Trophoblast cell (in vitro differentiated cells and primary cell): Measurements from ENCODE around the gene GON4L.
"Not testable (repeated sequence)": the region's sequence is repeated elsewhere in the genome, so short reads cannot be mapped to it uniquely, and the experiment has no call there.

ENCODE experiments used
- DNase-seq, 2 donors: peaks; one replicate each; pipeline ENCODE4 v3.0.0-alpha.2; 2016
- H2AFZ ChIP-seq: 2 replicates; pipeline ENCODE4 v1.6.1; 2013; ENCODE audit warnings: low read length, moderate library complexity, mild to moderate bottlenecking; ENCODE audit not compliant: insufficient read depth, poor library complexity
- H2AK5ac ChIP-seq: 2 replicates; pipeline ENCODE4 v1.6.1; 2013; ENCODE audit warnings: mild to moderate bottlenecking, low read length
- H2BK120ac ChIP-seq: 2 replicates; pipeline ENCODE4 v1.6.1; 2013; ENCODE audit warnings: low read length, mild to moderate bottlenecking, moderate library complexity; ENCODE audit not compliant: insufficient read depth, poor library complexity
- H2BK12ac ChIP-seq: 2 replicates; pipeline ENCODE4 v1.6.1; 2013; ENCODE audit warnings: mild to moderate bottlenecking, low read length, moderate library complexity
- H2BK5ac ChIP-seq: 2 replicates; pipeline ENCODE4 v1.6.1; 2013; ENCODE audit warnings: low read length, low read depth, moderate library complexity, mild to moderate bottlenecking; ENCODE audit not compliant: poor library complexity
- H3K14ac ChIP-seq: 2 replicates; pipeline ENCODE4 v1.6.1; 2013; ENCODE audit warnings: mild to moderate bottlenecking, low read length
- H3K18ac ChIP-seq: 2 replicates; pipeline ENCODE4 v1.6.1; 2013; ENCODE audit warnings: mild to moderate bottlenecking, low read length
- H3K23ac ChIP-seq: 2 replicates; pipeline ENCODE4 v1.6.1; 2013; ENCODE audit warnings: low read length
- H3K27ac ChIP-seq: 2 replicates; pipeline ENCODE4 v1.5.1; 2013; ENCODE audit warnings: low read depth, mild to moderate bottlenecking, inconsistent platforms, low read length, moderate library complexity
- H3K27me3 ChIP-seq: 2 replicates; pipeline ENCODE4 v1.6.1; 2013; ENCODE audit warnings: inconsistent platforms, mild to moderate bottlenecking, low read length, moderate library complexity; ENCODE audit not compliant: insufficient read depth
- H3K36me3 ChIP-seq, 2 experiments: 1 replicate in 1 of 2; 2 replicates in 1 of 2; pipeline ENCODE4 v1.6.1; 2013; ENCODE audit warnings: low read length in 2 of 2, mild to moderate bottlenecking in 2 of 2, moderate library complexity in 1 of 2; ENCODE audit not compliant: insufficient read depth in 2 of 2, control insufficient read depth in 1 of 2
- H3K4ac ChIP-seq: 2 replicates; pipeline ENCODE4 v1.6.1; 2013; ENCODE audit warnings: low read depth, mild to moderate bottlenecking, low read length, moderate library complexity
- H3K4me1 ChIP-seq, 2 experiments: 1 replicate in 1 of 2; 2 replicates in 1 of 2; pipeline ENCODE4 v1.6.1; 2013; ENCODE audit warnings: low read length in 2 of 2, mild to moderate bottlenecking in 2 of 2, moderate library complexity in 1 of 2; ENCODE audit not compliant: insufficient read depth in 2 of 2, control insufficient read depth in 1 of 2
- H3K4me2 ChIP-seq: 2 replicates; pipeline ENCODE4 v1.6.1; 2013; ENCODE audit warnings: inconsistent platforms, mild to moderate bottlenecking, low read length, moderate library complexity
- H3K4me3 ChIP-seq: 2 replicates; pipeline ENCODE4 v1.5.1; 2013; ENCODE audit warnings: mild to moderate bottlenecking, low read depth, low read length, inconsistent platforms
- H3K79me1 ChIP-seq: one replicate; pipeline ENCODE4 v1.6.1; 2013; ENCODE audit warnings: low read length
- H3K79me2 ChIP-seq: 2 replicates; pipeline ENCODE4 v1.6.1; 2013; ENCODE audit warnings: low read length, mild to moderate bottlenecking; ENCODE audit not compliant: control insufficient read depth, insufficient read depth, poor library complexity
- H3K9ac ChIP-seq: 2 replicates; pipeline ENCODE4 v1.6.1; 2013; ENCODE audit warnings: mild to moderate bottlenecking, low read length
- H3K9me3 ChIP-seq: 2 replicates; pipeline ENCODE4 v1.6.1; 2013; ENCODE audit warnings: low read depth, mild to moderate bottlenecking, control low read depth, inconsistent platforms, low read length; ENCODE audit not compliant: insufficient read depth
- H4K12ac ChIP-seq: 2 replicates; pipeline ENCODE4 v1.6.1; 2013; ENCODE audit warnings: low read depth, mild to moderate bottlenecking, low read length, moderate library complexity
- H4K8ac ChIP-seq: 2 replicates; pipeline ENCODE4 v1.6.1; 2013; ENCODE audit warnings: low read depth, mild to moderate bottlenecking, low read length, moderate library complexity
- H4K91ac ChIP-seq: one replicate; pipeline ENCODE4 v1.6.1; 2013; ENCODE audit warnings: low read depth, mild to moderate bottlenecking, low read length, moderate library complexity
- WGBS: extraction: QIAGEN DNeasy Blood & Tissue Kit; methylation state at CpG from one replicate; pipeline ENCODE4 v1.1.7; 2013; ENCODE audit warnings: missing lambda C conversion rate; ENCODE audit not compliant: insufficient read length, insufficient coverage; ENCODE audit errors: extremely low coverage; 5-methylcytosine and 5-hydroxymethylcytosine counted together

Gene GON4L

GRCh38 chr1:155713075-155713474 lies 143.9 kb downstream of the GON4L start:
- no peaks in the 10 kb centered on the region for H3K4me1 ChIP-seq
- H4K12ac ChIP-seq, result no peak overlapping the region
- H3K14ac ChIP-seq, result no peak overlapping the region
- H3K27me3 ChIP-seq, result no peaks in the 10 kb centered on the region
- no peak overlapping the region for H3K18ac ChIP-seq
- no peak overlapping the region for H3K4me3 ChIP-seq
- H2AFZ ChIP-seq, result no peak overlapping the region
- H3K4ac ChIP-seq, result no peak overlapping the region
- H2AK5ac ChIP-seq, result no peak overlapping the region
- H3K4me2 ChIP-seq, result no peak overlapping the region
- no peak overlapping the region for H3K23ac ChIP-seq
- H3K79me1 ChIP-seq, result no peaks in the 10 kb centered on the region
- no peak overlapping the region for H2BK5ac ChIP-seq
- no peak overlapping the region for H4K91ac ChIP-seq
- no peak overlapping the region for H2BK120ac ChIP-seq
- no peak overlapping the region for H2BK12ac ChIP-seq
- H3K79me2 ChIP-seq, result no peaks in the 10 kb centered on the region
- H3K9ac ChIP-seq, result no peak overlapping the region
- no peak for DNase-seq
- WGBS, result no CpG with 5 or more reads among the region's 2 CpGs
- no peaks in the 10 kb centered on the region for H3K9me3 ChIP-seq
- peaks cover 7 to 14% of the 10 kb centered on the region in 2 experiments for H3K36me3 ChIP-seq
- no peak overlapping the region for H4K8ac ChIP-seq
- H3K27ac ChIP-seq, result no peak overlapping the region

- not testable (repeated sequence) for H3K23ac ChIP-seq, H3K9me3 ChIP-seq, H4K8ac ChIP-seq, H2BK12ac ChIP-seq, H2BK5ac ChIP-seq, H3K18ac ChIP-seq, H3K4me2 ChIP-seq, H3K4ac ChIP-seq, H3K27ac ChIP-seq, H2BK120ac ChIP-seq, H3K4me3 ChIP-seq, H3K4me1 ChIP-seq, H3K79me1 ChIP-seq, H4K12ac ChIP-seq, H3K79me2 ChIP-seq, H2AFZ ChIP-seq, H3K27me3 ChIP-seq, H3K14ac ChIP-seq, H4K91ac ChIP-seq, H3K9ac ChIP-seq, H2AK5ac ChIP-seq
- WGBS, result no CpG with 5 or more reads among the region's 3 CpGs
- peaks cover 7 to 13% of the 10 kb centered on the region in 2 experiments for H3K36me3 ChIP-seq
- peak in 1 of 2 donors; percentile 53 for DNase-seq
Measured at GRCh38 chr1:155712636-155713035, 144.4 kb downstream of the GON4L start.

- H2BK12ac ChIP-seq, H2AFZ ChIP-seq, H4K8ac ChIP-seq, H3K4me2 ChIP-seq, H3K18ac ChIP-seq, H3K79me2 ChIP-seq, H3K27me3 ChIP-seq, H3K9me3 ChIP-seq, H3K4me1 ChIP-seq, H4K12ac ChIP-seq, H3K27ac ChIP-seq, H3K14ac ChIP-seq, H2AK5ac ChIP-seq, H3K79me1 ChIP-seq, H3K4me3 ChIP-seq, H3K4ac ChIP-seq, H2BK5ac ChIP-seq, H3K9ac ChIP-seq, H4K91ac ChIP-seq, DNase-seq, H2BK120ac ChIP-seq, H3K23ac ChIP-seq: not testable (repeated sequence)
- WGBS, result no CpG with 5 or more reads among the region's 3 CpGs
- peaks cover 4 to 11% of the 10 kb centered on the region in 2 experiments for H3K36me3 ChIP-seq
Measured at GRCh38 chr1:155711457-155711856, 145.6 kb downstream of the GON4L start.

- Histone ChIP-seq H3K27me3 (no peaks in the 10 kb centered on the region), H3K79me2 (no peaks in the 10 kb centered on the region), H4K8ac (no peak overlapping the region), H2AK5ac (no peak overlapping the region), H2AFZ (no peak overlapping the region), H3K27ac (no peak overlapping the region), H4K91ac (no peak overlapping the region), H4K12ac (no peak overlapping the region), H3K18ac (no peak overlapping the region), H3K4me3 (no peak overlapping the region), H3K79me1 (no peaks in the 10 kb centered on the region), H3K9ac (no peak overlapping the region), H3K14ac (no peak overlapping the region), H3K4me2 (no peak overlapping the region), H3K4ac (peak overlapping the region; percentile 62), H2BK5ac (no peak overlapping the region), H3K23ac (no peak overlapping the region), H3K9me3 (no peaks in the 10 kb centered on the region), H3K36me3 (peaks cover 1 to 6% of the 10 kb centered on the region in 2 experiments), H2BK12ac (no peak overlapping the region), H3K4me1 (no peaks in the 10 kb centered on the region), H2BK120ac (no peak overlapping the region)
- no peak for DNase-seq
- WGBS, result no CpG with 5 or more reads among the region's 3 CpGs
Measured at GRCh38 chr1:155709391-155709790, 147.6 kb downstream of the GON4L start.
